ENCODE data around the gene KAZALD1. TPM values are rescaled to one million over a fixed set of nuclear protein-coding genes. Genes with fewer than 3 reads are reported as not detected.

Gene KAZALD1
- total RNA-seq, 1 experiment from 2014 or later, result 16.0 TPM

- H3K9me3 ChIP-seq (ENCODE audit: control insufficient read depth in 1 of 2, insufficient read depth in 1 of 2, low read depth in 1 of 2, low read length in 2 of 2), result no peaks in the 10 kb centered on the region
- H3K4me1 ChIP-seq (ENCODE audit: control insufficient read depth in 1 of 2, insufficient read depth in 2 of 2, low read length in 2 of 2), result peaks cover 21 to 28% of the 10 kb centered on the region in 2 experiments
- H3K27me3 ChIP-seq (ENCODE audit: insufficient read depth, low read length), result no peaks in the 10 kb centered on the region
- ChIA-PET RAD21 (ENCODE audit: low non-redundant PET in 1 of 2, low total read pairs in 2 of 2, uncharacterized antibody in 2 of 2, unreplicated experiment in 2 of 2) (no interaction called here), POLR2A (no interaction called here), CTCF (interaction anchor here (1.4 kb wide), 2 partner anchors 12 to 42 kb away, joined by 3 to 5 read pairs; no protein-coding TSS in a partner anchor)
- BruUV-seq (replicated peaks), result no TSS peak
- H3K9ac ChIP-seq (ENCODE audit: low read length), result no peak overlapping the region
- ATAC-seq (no peak), DNase-seq (ENCODE audit: low read depth, low spot score) (no peak)
- no peak overlapping the region for H2AFZ ChIP-seq (ENCODE audit: low read depth, low read length, poor library complexity, severe bottlenecking)
- H3K36me3 ChIP-seq (ENCODE audit: control insufficient read depth in 1 of 2, insufficient read depth in 2 of 2, low read length in 2 of 2), result peaks cover 22 to 43% of the 10 kb centered on the region in 2 experiments
- H3K9me2 ChIP-seq (ENCODE audit: insufficient read depth), result no peaks in the 10 kb centered on the region
- H4K20me1 ChIP-seq (ENCODE audit: insufficient read depth), result no peaks in the 10 kb centered on the region
- no peak overlapping the region for H3K4me3 ChIP-seq (replicated peaks in 1 of 2; ENCODE audit: low read depth in 1 of 2, low read length in 2 of 2)
- H3K79me2 ChIP-seq (ENCODE audit: insufficient read depth, low read length), result peaks cover 7% of the 10 kb centered on the region
- intact Hi-C loops (cut with micrococcal nuclease), result no loop called here
- H3K27ac ChIP-seq (ENCODE audit: low read depth, low read length), result no peak overlapping the region
- TF ChIP-seq EZH2phosphoT487 (IDR thresholded peaks at IDR 0.05; ENCODE audit: borderline replicate concordance), result no peak
- TF ChIP-seq ZFX (IDR thresholded peaks at IDR 0.05), result no peak
- no peak for TF ChIP-seq MAX (IDR thresholded peaks at IDR 0.05)
- TF ChIP-seq POLR2AphosphoS5 (IDR thresholded peaks at IDR 0.05; ENCODE audit: low read depth, low read length), result no peak
- no peak for TF ChIP-seq POLR2A (IDR thresholded peaks at IDR 0.05; ENCODE audit: borderline replicate concordance, extremely low read depth, insufficient read depth, insufficient read length)
- TF ChIP-seq ELF1 (IDR thresholded peaks at IDR 0.05; ENCODE audit: borderline replicate concordance, low read depth), result no peak
- no peak for TF ChIP-seq REST (IDR thresholded peaks at IDR 0.05; ENCODE audit: low read depth)
- TF ChIP-seq ZBTB33 (IDR thresholded peaks at IDR 0.05; ENCODE audit: extremely low read depth, insufficient replicate concordance, low read length), result no peak
- no peak for TF ChIP-seq JUND (IDR thresholded peaks at IDR 0.05)
- no peak for TF ChIP-seq ZNF274 (IDR thresholded peaks at IDR 0.05; ENCODE audit: low read depth, low read length)
- no peak overlapping the region for H3K4me2 ChIP-seq (ENCODE audit: low read length)
These were observed 23.3 kb upstream of the KAZALD1 start for GRCh38 chr10:101038484-101038883.

Data from HCT116 (cell line).